HG03025 (cell line): Measurements from ENCODE around the gene TAS2R42.
A peak's percentile ranks its signal among the peaks of the same experiment; 100 is the strongest.

ENCODE experiments used
- ATAC-seq: cut with Tn5 transposase; IDR thresholded peaks from one replicate; pipeline ENCODE4 v1.9.1; 2021; ENCODE audit warnings: mild to moderate bottlenecking, moderate library complexity; ENCODE audit not compliant: unreplicated experiment, low FRiP score

The TAS2R42 gene

DNA sequence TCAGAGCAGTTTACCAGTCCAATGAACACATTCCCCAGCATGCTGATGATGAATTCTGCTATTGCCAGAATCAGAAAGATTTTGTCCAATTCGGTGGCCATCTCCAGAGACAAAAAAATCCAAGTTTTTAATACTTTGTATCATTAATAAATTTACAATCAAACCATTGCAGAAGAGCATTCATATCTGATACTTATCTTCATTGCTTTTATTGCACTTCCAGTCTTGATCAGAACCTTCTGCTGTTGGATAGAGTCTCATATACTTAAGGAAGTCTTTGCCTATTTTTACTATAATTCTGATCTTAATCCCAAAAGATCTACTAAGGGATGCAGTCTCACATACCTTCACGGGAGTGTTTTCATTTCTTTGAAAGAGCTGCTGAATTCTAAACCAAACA, at the start of gene TAS2R42:
TAS2R42 (minus strand) TSS at position 101 of the 400 bp plus-strand sequence; CDS start at position 101, 0 bp downstream.
- no peak for ATAC-seq

GRCh38 chr12:11233532-11233931, 46.8 kb upstream of the TAS2R42 start:
- ATAC-seq, result no peak

DNA sequence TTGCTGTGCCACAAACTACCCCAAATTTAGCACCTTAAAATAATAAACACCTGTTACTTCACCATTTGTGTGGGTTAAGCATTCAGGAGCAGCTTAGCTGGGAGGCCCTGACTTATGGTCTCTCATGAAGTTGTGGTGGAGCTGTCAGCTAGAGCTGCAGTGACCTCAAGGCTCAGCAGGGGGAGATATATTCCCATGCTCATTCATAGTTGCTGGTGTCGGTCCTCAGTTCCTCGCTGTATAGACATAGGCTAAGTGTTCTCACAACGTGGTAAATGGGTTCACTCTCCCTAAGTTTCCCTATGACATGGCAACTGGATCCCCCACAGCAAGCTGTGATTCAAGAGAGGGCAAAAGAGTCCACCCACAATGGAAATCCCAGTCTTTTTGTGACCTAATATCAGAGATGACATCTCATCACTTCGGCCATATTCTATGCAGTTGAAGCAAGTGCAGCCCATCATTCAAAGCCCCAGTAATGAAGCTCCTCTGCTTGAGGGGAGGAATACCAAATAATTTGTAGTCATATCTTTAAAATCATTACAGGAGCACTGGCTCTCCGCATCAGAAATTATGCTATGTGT, 41.7 kb upstream of the TAS2R42 start:
- peak; percentile 87 for ATAC-seq

DNA sequence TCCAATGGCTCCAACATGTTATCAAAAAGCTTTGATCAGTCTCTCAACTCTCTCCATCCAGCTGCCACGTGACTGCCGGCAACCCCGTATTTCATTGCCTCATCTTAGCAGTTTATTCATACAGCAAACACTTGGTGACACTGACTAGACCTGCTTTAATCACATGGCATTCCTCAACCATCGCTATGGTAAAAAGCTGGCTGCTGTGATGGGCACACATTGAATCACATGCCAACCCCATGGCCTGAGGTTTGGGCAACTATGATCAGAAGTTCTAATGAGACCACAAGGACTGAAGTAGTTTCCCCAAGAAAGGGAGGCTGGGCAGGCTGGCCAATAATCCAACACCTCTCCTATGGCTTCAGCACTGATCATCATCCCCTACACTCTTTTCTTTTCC, 40.6 kb upstream of the TAS2R42 start:
- no peak for ATAC-seq

DNA sequence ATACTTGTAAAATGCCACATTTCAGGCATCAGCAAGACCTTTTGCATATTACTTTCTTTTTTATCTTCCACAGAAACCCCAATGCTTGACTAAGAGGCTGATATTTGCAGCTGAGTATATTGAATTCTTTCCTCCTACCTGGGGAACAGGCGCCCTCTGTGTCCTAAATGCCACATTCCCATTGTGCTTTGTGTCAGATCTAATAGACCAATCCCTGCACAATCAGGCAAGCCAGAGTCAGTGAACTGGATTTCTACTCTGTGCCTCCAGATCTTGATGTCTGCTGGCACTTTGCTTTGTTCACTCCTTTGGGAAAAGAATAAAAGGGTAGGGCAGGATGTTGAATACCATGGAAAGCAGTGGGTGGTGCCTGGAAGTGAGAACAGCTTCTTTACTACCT, 22.4 kb upstream of the TAS2R42 start:
- ATAC-seq, result no peak

DNA sequence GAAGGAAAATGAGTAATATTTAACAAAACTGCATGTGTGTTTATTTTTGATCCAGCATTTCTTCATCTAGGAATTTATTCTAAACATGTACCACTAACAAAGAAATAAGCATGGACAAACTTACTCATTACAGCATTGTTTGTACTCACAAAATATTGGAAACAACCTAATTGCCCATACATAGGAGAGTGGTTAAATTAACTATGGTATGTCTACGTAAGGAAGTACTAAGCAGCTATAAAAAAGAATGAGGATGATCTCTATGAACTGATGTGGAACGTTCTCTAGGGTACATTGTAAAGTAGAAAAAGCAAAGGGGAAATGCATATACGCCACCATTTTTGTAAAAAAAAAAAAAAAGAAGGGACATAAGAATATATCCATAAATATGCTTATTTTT, 17.4 kb upstream of the TAS2R42 start:
- ATAC-seq, result no peak

DNA sequence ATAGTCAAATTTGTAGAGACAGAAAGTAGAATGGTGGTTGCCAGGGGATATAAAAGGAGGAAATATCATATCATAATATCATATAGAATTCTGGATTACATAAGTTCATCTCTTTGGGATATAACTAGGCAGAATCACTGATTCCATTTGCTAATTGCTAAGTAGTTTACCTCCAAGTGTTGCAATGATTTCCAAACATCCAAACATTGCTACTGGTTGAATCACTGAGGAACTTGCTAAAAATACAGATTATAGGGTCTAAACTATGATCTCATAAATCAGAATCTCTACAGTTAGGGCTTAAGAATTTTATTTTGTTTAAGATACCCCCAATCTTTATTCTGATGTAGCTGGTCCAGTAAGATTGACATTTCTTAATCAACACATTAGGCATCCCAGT, 16.1 kb upstream of the TAS2R42 start:
- ATAC-seq, result no peak

GRCh38 chr12:11183011-11183410, 3.7 kb downstream of the TAS2R42 start:
- ATAC-seq, result no peak

- no peak for ATAC-seq
These were observed 4.2 kb downstream of the TAS2R42 start for GRCh38 chr12:11182529-11182928.

DNA sequence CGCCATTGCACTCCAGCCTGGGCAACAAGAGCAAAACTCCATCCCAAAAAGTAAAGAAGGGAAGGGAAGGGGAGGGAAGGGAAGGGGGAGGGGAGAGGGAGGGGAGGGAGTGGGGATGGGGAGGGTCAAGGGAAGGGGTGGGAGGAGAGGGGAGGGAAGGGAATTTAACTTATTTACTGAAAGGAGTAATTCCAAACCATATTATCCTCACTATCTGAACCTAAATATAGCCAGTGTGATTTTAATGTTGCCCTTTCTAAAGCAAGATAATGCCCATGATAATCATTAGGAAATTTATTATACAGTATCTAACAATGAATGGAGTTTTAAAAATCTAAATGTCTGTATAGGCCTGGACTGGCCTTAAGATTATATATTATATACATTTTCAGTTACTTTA, 8.5 kb downstream of the TAS2R42 start:
- ATAC-seq, result no peak

GRCh38 chr12:11174022-11174421, 12.7 kb downstream of the TAS2R42 start:
- no peak for ATAC-seq

GRCh38 chr12:11171969-11172675, 14.6 kb downstream of the TAS2R42 start:
- ATAC-seq, result no peak

GRCh38 chr12:11171145-11171968, 15.4 kb downstream of the TAS2R42 start, which contains the start of gene SMIM10L1:
Gene SMIM10L1 (plus strand): TSS chr12:11171194. CDS start chr12:11171357, 163 bp downstream.
- peak; percentile 98 for ATAC-seq

- no peak for ATAC-seq
These were observed 16.0 kb downstream of the TAS2R42 start for GRCh38 chr12:11170810-11171144.

DNA sequence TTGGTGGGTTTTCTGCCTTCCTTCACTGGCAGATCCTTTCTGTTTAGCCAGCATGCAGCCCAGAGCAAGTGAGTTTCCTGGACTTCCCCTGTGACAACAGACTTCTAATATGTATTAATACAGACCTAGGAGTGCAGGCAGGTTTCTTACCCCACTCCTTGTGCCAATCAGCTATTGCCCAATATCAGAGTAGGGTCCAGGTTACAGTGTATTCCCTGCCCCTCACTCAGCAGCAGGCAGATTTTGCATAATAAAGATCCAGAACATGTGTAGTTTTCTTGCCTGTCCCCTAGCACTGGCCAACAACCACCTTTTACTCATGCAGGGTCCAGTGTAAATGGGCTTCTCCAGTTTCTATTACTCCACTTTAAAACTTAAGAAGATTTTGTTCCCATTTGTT, 20.4 kb downstream of the TAS2R42 start:
- ATAC-seq, result no peak

GRCh38 chr12:11164384-11164783, 22.4 kb downstream of the TAS2R42 start:
- no peak for ATAC-seq

- no peak for ATAC-seq
These were observed 24.2 kb downstream of the TAS2R42 start for GRCh38 chr12:11162502-11162901.

DNA sequence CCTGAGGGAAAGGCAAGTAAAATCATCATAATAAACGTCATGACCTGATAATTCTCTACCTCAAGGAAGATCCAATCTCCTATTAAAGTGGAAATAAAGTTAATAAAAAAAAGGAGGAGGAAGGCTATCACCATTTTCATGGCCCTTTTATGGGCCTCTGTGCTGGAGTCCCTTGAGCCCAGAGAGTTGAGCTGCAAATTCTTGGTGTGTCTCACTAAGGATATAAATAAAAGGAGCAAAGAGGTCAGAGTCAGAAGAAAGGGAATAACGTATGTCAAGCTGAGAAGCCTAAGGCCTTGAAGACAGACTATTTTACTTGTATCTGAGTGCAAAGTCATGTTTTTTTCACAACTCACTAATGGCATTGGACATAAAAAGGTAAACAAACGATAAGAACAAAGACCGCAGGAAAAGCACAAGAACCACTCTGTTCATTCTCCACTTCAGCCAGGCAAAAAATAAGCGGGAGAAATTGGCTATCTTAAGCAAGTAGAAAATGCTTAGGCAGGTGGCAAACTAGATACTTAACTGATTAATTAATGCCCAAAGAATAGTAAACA, 27.8 kb downstream of the TAS2R42 start:
- ATAC-seq, result no peak

- no peak for ATAC-seq
These were observed 32.3 kb downstream of the TAS2R42 start for GRCh38 chr12:11154400-11154925.

DNA sequence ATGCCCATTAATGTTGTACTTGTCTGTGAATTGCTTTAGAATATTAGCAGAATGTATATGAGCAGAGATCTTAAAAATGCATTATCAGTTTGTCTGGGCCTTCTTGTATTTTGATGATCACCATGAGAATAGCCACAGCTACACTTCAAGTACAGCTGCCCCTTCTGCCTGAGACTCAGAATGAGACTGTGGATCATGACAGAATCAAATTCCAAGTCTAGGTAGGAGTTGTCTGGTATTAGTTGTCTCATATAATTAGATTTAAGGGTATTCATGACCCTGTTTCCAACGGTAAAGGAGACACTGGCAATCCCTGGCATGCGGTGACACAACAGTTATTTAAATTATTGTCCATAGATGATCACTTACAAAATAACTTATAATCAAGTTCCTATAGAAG, 34.0 kb downstream of the TAS2R42 start:
- no peak for ATAC-seq

DNA sequence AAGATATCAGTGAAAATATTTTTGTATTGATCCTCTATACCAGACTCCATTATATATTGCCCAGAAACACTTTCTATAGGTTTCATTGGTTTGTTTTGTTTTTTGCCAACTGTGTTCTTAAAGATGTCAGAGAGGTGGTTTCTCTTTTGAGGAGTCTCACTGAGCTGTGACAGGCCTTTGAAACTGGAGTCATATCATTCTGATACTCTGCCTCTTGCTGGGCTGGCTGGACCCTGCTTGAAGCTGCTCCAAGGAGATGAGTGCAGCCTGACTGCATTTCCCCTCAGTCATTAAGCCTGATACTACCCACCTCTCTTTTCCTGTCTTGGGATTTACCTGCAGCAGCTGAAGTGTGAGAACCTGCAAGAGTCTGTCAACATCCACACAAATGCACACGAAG, 35.9 kb downstream of the TAS2R42 start:
- no peak for ATAC-seq
